Lower lobe of right lung (tissue), 2 donors: ENCODE measurements around the gene KCNG4. TPM values are rescaled to one million over a fixed set of nuclear protein-coding genes. Genes with fewer than 3 reads are reported as not detected.

Experiments
- ATAC-seq, 2 donors: fragments of 200-7000 bp; cut with Tn5 transposase; one replicate each; pipeline ENCODE4 v1.9.1; 2020 to 2022; ENCODE audit warnings: mild to moderate bottlenecking in 2 of 2, moderate library complexity in 2 of 2
- DNase-seq: peaks from one replicate; pipeline ENCODE4 v3.0.0-alpha.2; 2020
- H3K27ac ChIP-seq: fragments of 200-600 bp; one replicate; pipeline ENCODE4 v1.8.0; 2022
- H3K27me3 ChIP-seq: fragments of 200-600 bp; one replicate; pipeline ENCODE4 v1.8.0; 2022; ENCODE audit warnings: low read depth
- H3K36me3 ChIP-seq: fragments of 200-600 bp; one replicate; pipeline ENCODE4 v1.8.0; 2022; ENCODE audit warnings: mild to moderate bottlenecking
- H3K4me1 ChIP-seq: fragments of 200-600 bp; one replicate; pipeline ENCODE4 v1.8.0; 2022
- H3K4me3 ChIP-seq: fragments of 200-600 bp; one replicate; pipeline ENCODE4 v1.8.0; 2022; ENCODE audit warnings: mild to moderate bottlenecking
- H3K9me3 ChIP-seq: fragments of 200-600 bp; one replicate; pipeline ENCODE4 v1.8.0; 2022
- CTCF ChIP-seq: fragments of 200-600 bp; IDR thresholded peaks from one replicate; pipeline ENCODE4 v1.8.0; 2022; ENCODE audit warnings: antibody characterized with exemption, mild to moderate bottlenecking
- intact Hi-C: fragments of 100-400 bp; cut with DNase I; formaldehyde crosslinking; loops from one replicate; pipeline ENCODE4 v1.11.0; 2022
- total RNA-seq: library from RNA; stranded (reverse); fragmentation: NEBNext Ultra II Directional; extraction: Animal tissue kit (Norgen Biotek cat#: 25700); gene quantifications from one replicate; pipeline ENCODE4 v1.2.1, GENCODE V29; 2021
- donor health status: DM: no; HTN: yes; CAD: no; lungs with severe emphysema.

Gene KCNG4
- total RNA-seq, 1 donor from 2014 or later: not detected

- intact Hi-C loops: no loop called here
- TF ChIP-seq CTCF: no peak
- no peaks in the 10 kb centered on the region for H3K4me1 ChIP-seq
- no peak overlapping the region for H3K4me3 ChIP-seq
- H3K27ac ChIP-seq: no peak overlapping the region
- DNase-seq: no peak
- no peaks in the 10 kb centered on the region for H3K9me3 ChIP-seq
- no peak for ATAC-seq
- no peaks in the 10 kb centered on the region for H3K27me3 ChIP-seq
- H3K36me3 ChIP-seq: no peaks in the 10 kb centered on the region
These were observed 8.0 kb upstream of the KCNG4 start for GRCh38 chr16:84247844-84248243.

- H3K27ac ChIP-seq: no peak overlapping the region
- H3K36me3 ChIP-seq: no peaks in the 10 kb centered on the region
- H3K27me3 ChIP-seq: no peaks in the 10 kb centered on the region
- no peak for TF ChIP-seq CTCF
- ATAC-seq (no peak), DNase-seq (no peak)
- no peaks in the 10 kb centered on the region for H3K4me1 ChIP-seq
- intact Hi-C loops: no loop called here
- no peak overlapping the region for H3K4me3 ChIP-seq
- no peaks in the 10 kb centered on the region for H3K9me3 ChIP-seq
These were observed 7.5 kb upstream of the KCNG4 start for GRCh38 chr16:84247331-84247730.

GRCh38 chr16:84246679-84247077 is 6.9 kb upstream of the KCNG4 start:
- Histone ChIP-seq H3K4me1 (no peaks in the 10 kb centered on the region), H3K27me3 (no peaks in the 10 kb centered on the region), H3K36me3 (no peaks in the 10 kb centered on the region), H3K9me3 (no peaks in the 10 kb centered on the region), H3K4me3 (no peak overlapping the region), H3K27ac (no peak overlapping the region)
- ATAC-seq: no peak
- intact Hi-C loops: no loop called here
- TF ChIP-seq CTCF: no peak
- DNase-seq: no peak

GRCh38 chr16:84245956-84246678 is 6.3 kb upstream of the KCNG4 start:
- DNase-seq: no peak
- Histone ChIP-seq H3K36me3 (no peaks in the 10 kb centered on the region), H3K27ac (no peak overlapping the region), H3K27me3 (no peaks in the 10 kb centered on the region), H3K4me1 (no peaks in the 10 kb centered on the region), H3K4me3 (no peak overlapping the region), H3K9me3 (no peaks in the 10 kb centered on the region)
- intact Hi-C loops: no loop called here
- TF ChIP-seq CTCF: no peak
- ATAC-seq: no peak

- no peaks in the 10 kb centered on the region for H3K9me3 ChIP-seq
- H3K4me1 ChIP-seq: no peaks in the 10 kb centered on the region
- H3K36me3 ChIP-seq: no peaks in the 10 kb centered on the region
- ATAC-seq: no peak
- H3K27me3 ChIP-seq: peaks cover 5% of the 10 kb centered on the region
- no peak for TF ChIP-seq CTCF
- no peak overlapping the region for H3K4me3 ChIP-seq
- no peak for DNase-seq
- no peak overlapping the region for H3K27ac ChIP-seq
- intact Hi-C loops: no loop called here
These were observed 4.9 kb upstream of the KCNG4 start for GRCh38 chr16:84244728-84245127.
